GM18505 (cell line): Measurements from ENCODE around the gene CLTCL1.
"Not testable (repeated sequence)": the region's sequence is repeated elsewhere in the genome, so short reads cannot be mapped to it uniquely, and the experiment has no call there.

Experiments
- ATAC-seq: cut with Tn5 transposase; IDR thresholded peaks from one replicate; pipeline ENCODE4 v1.9.1; 2021; ENCODE audit not compliant: unreplicated experiment
- POLR2A ChIP-seq: IDR thresholded peaks from 4 replicates; pipeline ENCODE4 v1.6.1; 2011; ENCODE audit warnings: borderline replicate concordance; ENCODE audit not compliant: insufficient read depth, insufficient read length; ENCODE audit errors: extremely low read depth

The CLTCL1 gene

GRCh38 chr22:19275919-19276600, 15.5 kb downstream of the CLTCL1 start:
- ATAC-seq: no peak
- no peak for TF ChIP-seq POLR2A

- ATAC-seq: no peak
- TF ChIP-seq POLR2A: no peak
These were observed 16.0 kb downstream of the CLTCL1 start for GRCh38 chr22:19275513-19275912.

GRCh38 chr22:19275104-19275503, 16.4 kb downstream of the CLTCL1 start:
- no peak for TF ChIP-seq POLR2A
- no peak for ATAC-seq

DNA sequence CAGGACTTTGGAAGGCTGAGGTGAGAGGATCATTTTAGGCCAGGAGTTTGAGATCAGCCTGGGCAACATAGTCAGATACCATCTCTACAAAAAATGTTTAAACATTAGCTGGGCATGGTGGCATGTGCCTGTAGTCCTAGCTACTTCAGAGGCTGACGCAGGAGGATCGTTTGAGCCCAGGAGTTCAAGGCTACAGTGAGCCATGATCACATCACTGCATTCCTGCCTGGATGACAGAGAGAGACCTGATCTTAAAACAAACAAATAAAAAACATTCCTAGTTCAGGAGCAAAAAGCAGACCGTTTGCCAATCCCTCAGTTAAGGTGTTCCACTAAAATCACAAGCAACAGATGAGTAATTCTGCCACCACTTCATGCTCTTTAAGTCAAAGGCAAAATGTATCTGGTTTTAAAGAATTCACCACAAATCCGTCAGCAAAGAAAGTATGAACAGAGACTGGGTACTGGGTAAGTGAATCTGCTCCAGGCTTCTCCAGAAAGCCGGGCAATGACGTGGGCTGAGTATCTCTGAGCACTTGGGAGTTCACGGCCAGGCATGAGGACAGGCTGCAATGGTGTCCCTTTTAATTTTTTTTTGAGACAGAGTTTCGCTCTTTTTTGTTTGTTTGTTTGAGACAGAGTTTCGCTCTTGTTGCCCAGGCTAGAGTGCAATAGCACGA, 19.5 kb downstream of the CLTCL1 start:
- ATAC-seq: no peak
- no peak for TF ChIP-seq POLR2A

GRCh38 chr22:19271273-19271855, 20.2 kb downstream of the CLTCL1 start:
- TF ChIP-seq POLR2A: no peak
- ATAC-seq: no peak

GRCh38 chr22:19270873-19271272, 20.6 kb downstream of the CLTCL1 start:
- no peak for TF ChIP-seq POLR2A
- ATAC-seq: no peak

- no peak for TF ChIP-seq POLR2A
- no peak for ATAC-seq
These were observed 24.9 kb downstream of the CLTCL1 start for GRCh38 chr22:19266547-19267086.

DNA sequence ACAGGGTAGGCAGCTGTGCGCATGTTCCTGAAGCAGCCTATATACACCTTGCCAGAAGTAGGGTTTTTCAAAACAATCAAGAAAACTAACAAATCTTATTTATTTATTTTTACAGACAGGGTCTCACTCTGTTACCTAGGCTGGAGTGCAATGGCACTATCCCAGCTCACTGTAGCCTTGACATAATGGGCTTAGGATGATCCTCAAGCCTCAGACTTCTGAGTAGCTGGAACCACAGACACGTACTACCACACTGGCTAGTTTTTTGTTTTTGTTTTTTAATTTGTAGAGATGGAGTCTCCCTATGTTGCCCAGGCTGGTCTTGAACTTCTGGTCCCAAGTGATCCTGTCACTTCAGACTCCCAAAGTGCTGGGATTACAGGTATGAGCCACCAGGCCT, 25.7 kb downstream of the CLTCL1 start:
- no peak for TF ChIP-seq POLR2A
- ATAC-seq: no peak

DNA sequence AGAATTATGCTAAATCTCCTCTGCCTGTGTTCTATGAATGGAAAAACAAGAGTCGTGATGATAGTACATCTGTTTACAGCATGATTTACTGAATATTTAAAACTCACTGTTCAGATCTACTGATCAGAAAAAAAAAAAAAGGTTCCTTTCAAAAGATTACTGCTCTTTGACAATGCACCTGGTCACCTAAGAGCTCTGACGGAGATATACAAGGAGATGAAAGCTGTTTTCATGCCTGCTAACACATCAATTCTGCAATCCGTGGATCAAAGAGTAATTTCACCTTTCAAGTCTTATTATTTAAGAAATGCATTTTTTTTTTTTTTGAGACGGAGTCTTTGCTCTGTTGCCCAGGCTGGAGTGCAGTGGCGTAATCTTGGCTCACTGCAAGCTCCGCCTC, 30.7 kb downstream of the CLTCL1 start:
- TF ChIP-seq POLR2A: no peak
- ATAC-seq: no peak

- no peak for TF ChIP-seq POLR2A
- no peak for ATAC-seq
These were observed 31.3 kb downstream of the CLTCL1 start for GRCh38 chr22:19260194-19260593.

DNA sequence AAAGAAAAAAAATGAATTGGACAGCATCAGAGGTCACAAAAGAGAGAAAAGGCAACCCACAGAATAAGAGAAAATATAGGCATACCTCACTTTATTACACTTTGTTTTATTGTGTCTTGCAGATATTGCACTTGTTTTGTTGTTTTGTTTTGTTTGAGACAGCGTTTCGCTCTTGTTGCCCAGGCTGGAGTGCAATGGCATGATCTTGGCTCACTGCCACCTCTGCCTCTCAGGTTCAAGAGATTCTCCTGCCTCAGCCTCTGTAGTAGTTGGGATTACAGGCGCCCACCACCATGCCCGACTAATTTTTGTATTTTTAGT, 32.6 kb downstream of the CLTCL1 start:
- not testable (repeated sequence) for ATAC-seq

DNA sequence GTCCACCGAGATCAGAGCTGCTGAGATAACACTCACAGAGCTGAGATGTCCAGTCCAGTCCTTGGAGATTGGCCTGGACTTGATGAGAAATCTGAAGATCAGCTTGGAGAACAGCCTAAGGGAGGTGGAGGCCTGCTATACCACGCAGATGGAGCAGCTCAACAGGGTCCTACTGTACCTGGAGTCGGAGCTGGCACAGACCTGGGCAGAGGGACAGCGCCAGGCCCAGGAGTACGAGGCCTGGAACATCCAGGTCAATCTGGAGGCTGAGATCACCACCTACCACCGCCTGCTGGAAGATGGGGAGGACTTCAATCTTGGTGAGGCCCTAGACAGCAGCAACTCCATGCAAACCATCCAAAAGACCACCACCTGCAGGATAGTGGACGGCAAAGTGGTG, 33.1 kb downstream of the CLTCL1 start:
- no peak for ATAC-seq

DNA sequence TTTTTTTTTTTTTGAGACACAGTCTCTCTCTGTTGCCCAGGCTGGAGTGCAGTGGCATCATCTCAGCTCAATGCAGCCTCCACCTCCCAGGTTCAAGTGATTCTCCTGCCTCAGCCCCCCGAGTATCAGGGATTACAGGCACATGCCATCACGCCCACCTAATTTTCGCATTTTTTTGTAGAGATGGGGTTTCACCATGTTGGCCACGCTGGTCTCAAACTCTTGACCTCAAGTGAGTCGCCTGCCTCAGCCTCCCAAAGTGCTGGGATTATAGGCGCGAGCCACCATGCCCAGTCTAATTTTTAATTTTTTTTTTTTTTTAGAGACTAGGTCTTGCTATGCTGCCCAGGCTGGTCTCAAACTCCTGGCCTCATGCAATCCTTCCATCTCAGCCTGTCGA, 35.2 kb downstream of the CLTCL1 start:
- not testable (repeated sequence) for ATAC-seq

More for the DNA sequence above, 33.1 kb downstream of the CLTCL1 start:
- TF ChIP-seq POLR2A: no peak

DNA sequence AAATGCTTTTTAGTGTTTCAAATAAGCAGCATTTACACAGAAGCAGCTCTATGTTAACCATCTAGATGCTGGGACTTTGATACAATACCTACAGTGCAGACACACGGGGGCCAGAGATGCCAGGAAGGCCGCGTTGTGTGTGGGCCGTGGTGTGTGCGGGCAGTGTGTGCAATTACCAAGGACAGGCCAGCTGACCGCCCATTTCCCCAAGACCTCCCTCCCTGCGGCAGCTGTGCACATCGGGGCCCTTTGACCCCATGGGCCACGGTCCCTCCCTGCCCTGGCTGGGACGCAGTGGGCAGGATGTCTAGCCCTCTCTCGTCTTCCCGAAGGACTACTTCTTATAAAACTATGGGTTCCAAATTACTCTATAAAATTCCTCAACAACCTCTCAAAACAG, 38.4 kb downstream of the CLTCL1 start:
- no peak for ATAC-seq
- no peak for TF ChIP-seq POLR2A
